ENCODE data around the gene GET4.
A peak's percentile ranks its signal among the peaks of the same experiment; 100 is the strongest.
"Not testable (repeated sequence)": the region's sequence is repeated elsewhere in the genome, so short reads cannot be mapped to it uniquely, and the experiment has no call there.

GET4 gene

GRCh38 chr7:916291-916941 is 40.1 kb downstream of the GET4 start:
- no peak for DNase-seq

GRCh38 chr7:917255-918117 is 41.1 kb downstream of the GET4 start:
- DNase-seq, result no peak

GRCh38 chr7:918118-918425 is 41.7 kb downstream of the GET4 start:
- DNase-seq, result no peak

GRCh38 chr7:918441-919113 is 42.2 kb downstream of the GET4 start:
- no peak for DNase-seq

- DNase-seq, result no peak
These were observed 42.7 kb downstream of the GET4 start for GRCh38 chr7:919114-919442.

- DNase-seq, result no peak
These were observed 43.6 kb downstream of the GET4 start for GRCh38 chr7:919924-920341.

GRCh38 chr7:920351-921070 is 44.2 kb downstream of the GET4 start:
- DNase-seq, result no peak

GRCh38 chr7:921071-921461 is 44.7 kb downstream of the GET4 start:
- DNase-seq, result no peak

- DNase-seq, result no peak
These were observed 45.4 kb downstream of the GET4 start for GRCh38 chr7:921581-922333.

- no peak for DNase-seq
These were observed 46.2 kb downstream of the GET4 start for GRCh38 chr7:922334-923107.

- DNase-seq, result peak; percentile 83 to 91 (median 90)
These were observed 47.0 kb downstream of the GET4 start for GRCh38 chr7:923108-924041.

GRCh38 chr7:924042-924441 is 47.7 kb downstream of the GET4 start:
- not testable (repeated sequence) for DNase-seq

GRCh38 chr7:924541-925231 is 48.3 kb downstream of the GET4 start:
- peak; percentile 70 to 82 (median 80) for DNase-seq

- DNase-seq, result peak; percentile 40 to 58 (median 45)
These were observed 49.2 kb downstream of the GET4 start for GRCh38 chr7:925601-926000.

- DNase-seq, result no peak
These were observed 50.0 kb downstream of the GET4 start for GRCh38 chr7:926061-927030.

GRCh38 chr7:927031-927671 is 50.8 kb downstream of the GET4 start:
- no peak for DNase-seq

- DNase-seq, result no peak
These were observed 53.0 kb downstream of the GET4 start for GRCh38 chr7:929311-929711.

Measured in suppressor macrophage (primary cell).